GM12874 (cell line): ENCODE results near the gene KCNK15.

Experiments used
- CTCF ChIP-seq: IDR thresholded peaks from 2 replicates; pipeline ENCODE4 v1.5.1; 2011; ENCODE audit warnings: low read depth, mild to moderate bottlenecking, control low read depth, low read length, moderate library complexity; ENCODE audit not compliant: insufficient read depth

KCNK15 gene

GRCh38 chr20:44732327-44732726 is 13.3 kb upstream of the KCNK15 start:
- TF ChIP-seq CTCF, result no peak

- TF ChIP-seq CTCF, result peak; percentile 82
These were observed 12.2 kb upstream of the KCNK15 start for GRCh38 chr20:44733341-44734069.

GRCh38 chr20:44734938-44735337 is 10.7 kb upstream of the KCNK15 start:
- TF ChIP-seq CTCF, result no peak

- TF ChIP-seq CTCF, result no peak
These were observed 9.9 kb upstream of the KCNK15 start for GRCh38 chr20:44735816-44736169.

- no peak for TF ChIP-seq CTCF
These were observed 9.3 kb upstream of the KCNK15 start for GRCh38 chr20:44736170-44737021.

GRCh38 chr20:44737116-44737515 is 8.5 kb upstream of the KCNK15 start:
- no peak for TF ChIP-seq CTCF

GRCh38 chr20:44738813-44739477 is 6.7 kb upstream of the KCNK15 start:
- TF ChIP-seq CTCF, result no peak
